Activated naive CD8-positive, alpha-beta T cell (primary cell): Measurements from ENCODE around the gene TUT4.
"Not testable (repeated sequence)": the region's sequence is repeated elsewhere in the genome, so short reads cannot be mapped to it uniquely, and the experiment has no call there.

Source experiments
- H3K27ac Mint-ChIP-seq: one replicate; pipeline ENCODE4 v1.8.0; 2021; ENCODE audit warnings: mixed read lengths
- H3K27me3 Mint-ChIP-seq: one replicate; pipeline ENCODE4 v1.8.0; 2021; ENCODE audit warnings: mixed read lengths
- H3K36me3 Mint-ChIP-seq: one replicate; pipeline ENCODE4 v1.8.0; 2021; ENCODE audit warnings: mixed read lengths
- H3K4me1 Mint-ChIP-seq: one replicate; pipeline ENCODE4 v1.8.0; 2021; ENCODE audit warnings: low read depth, mixed read lengths
- H3K4me3 Mint-ChIP-seq: one replicate; pipeline ENCODE4 v1.8.0; 2021; ENCODE audit warnings: mild to moderate bottlenecking, mixed read lengths
- H3K9me3 Mint-ChIP-seq: one replicate; pipeline ENCODE4 v1.8.0; 2021; ENCODE audit warnings: low read depth, mixed read lengths

TUT4 gene

DNA sequence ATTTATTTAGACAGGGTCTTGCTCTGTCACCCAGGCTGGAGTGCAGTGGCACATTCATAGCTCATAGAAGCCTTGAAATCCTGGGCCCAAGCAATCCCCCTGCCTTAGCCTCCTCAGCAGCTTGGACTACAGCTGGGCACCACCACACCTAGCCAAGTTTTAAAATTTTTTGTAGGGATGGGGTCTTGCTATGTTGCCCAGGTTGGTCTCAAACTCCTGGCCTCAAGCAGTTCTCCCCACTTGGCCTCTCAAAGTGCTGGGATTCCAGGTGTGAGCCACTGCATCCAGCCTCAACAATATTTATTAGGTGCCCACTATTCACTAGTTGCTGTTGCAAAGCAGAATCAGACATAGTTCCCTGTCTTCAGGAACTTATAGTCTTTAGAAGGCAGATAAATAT, 35.1 kb upstream of the TUT4 start:
- no peak overlapping the region for H3K27ac Mint-ChIP-seq
- no peak overlapping the region for H3K4me3 Mint-ChIP-seq
- H3K9me3 Mint-ChIP-seq, result no peaks in the 10 kb centered on the region
- H3K4me1 Mint-ChIP-seq, result no peaks in the 10 kb centered on the region
- no peaks in the 10 kb centered on the region for H3K27me3 Mint-ChIP-seq
- H3K36me3 Mint-ChIP-seq, result peaks cover 3% of the 10 kb centered on the region

DNA sequence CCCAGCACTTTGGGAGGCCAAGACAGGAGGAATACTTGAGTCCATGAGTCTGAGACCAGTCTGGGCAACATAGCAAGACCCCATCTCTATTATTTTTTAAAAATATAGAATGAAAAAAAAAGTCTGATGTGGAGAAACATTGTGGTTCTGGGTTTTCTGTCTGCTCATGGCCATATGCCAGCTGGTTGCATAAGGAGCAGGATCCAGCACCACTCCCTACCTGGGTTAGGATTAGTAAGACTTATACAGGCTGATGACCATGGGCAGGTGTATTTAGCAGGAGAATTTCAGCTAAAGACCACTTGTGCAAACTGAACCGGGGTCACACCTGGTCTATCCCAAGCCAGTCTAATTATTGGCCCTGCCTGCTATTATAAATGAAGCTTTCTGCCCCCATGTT, 32.6 kb upstream of the TUT4 start:
- peaks cover 3% of the 10 kb centered on the region for H3K36me3 Mint-ChIP-seq
- H3K4me1 Mint-ChIP-seq, result no peaks in the 10 kb centered on the region
- H3K4me3 Mint-ChIP-seq, result no peak overlapping the region
- no peaks in the 10 kb centered on the region for H3K9me3 Mint-ChIP-seq
- H3K27me3 Mint-ChIP-seq, result no peaks in the 10 kb centered on the region
- no peak overlapping the region for H3K27ac Mint-ChIP-seq

DNA sequence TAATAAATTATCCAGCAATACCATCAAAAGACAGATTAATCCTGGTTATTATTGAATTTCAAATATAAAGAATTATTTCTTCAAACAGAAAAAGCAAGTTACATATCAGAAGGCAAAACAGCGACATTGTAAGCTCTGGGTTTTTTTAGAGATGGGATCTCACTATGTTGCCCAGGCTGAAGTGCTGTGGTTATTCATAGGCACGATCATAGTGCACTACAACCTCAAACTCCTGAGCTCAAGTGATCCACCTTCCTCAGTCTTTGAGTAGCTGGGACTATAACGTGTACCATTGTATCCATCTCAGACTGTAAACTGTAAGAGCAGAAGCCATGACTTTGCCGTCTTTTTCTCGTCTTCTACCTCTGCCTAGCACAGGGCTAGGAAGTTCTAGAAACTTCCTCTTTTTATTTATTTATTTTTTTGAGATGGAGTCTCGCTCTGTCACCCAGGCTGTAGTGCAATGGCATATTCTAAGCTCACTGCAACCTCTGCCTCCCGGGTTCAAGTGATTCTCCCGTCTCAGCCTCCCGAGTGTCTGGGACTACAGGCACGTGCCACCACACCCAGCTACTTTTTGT, 29.3 kb upstream of the TUT4 start:
- Mint-ChIP-seq H3K4me3 (no peak overlapping the region), H3K4me1 (peaks cover 5% of the 10 kb centered on the region), H3K36me3 (peaks cover 3% of the 10 kb centered on the region), H3K27ac (no peak overlapping the region), H3K9me3 (no peaks in the 10 kb centered on the region), H3K27me3 (no peaks in the 10 kb centered on the region)

GRCh38 chr1:52580283-52580682, 27.4 kb upstream of the TUT4 start:
- H3K27me3 Mint-ChIP-seq, result no peaks in the 10 kb centered on the region
- H3K27ac Mint-ChIP-seq, result no peak overlapping the region
- peaks cover 3% of the 10 kb centered on the region for H3K36me3 Mint-ChIP-seq
- no peak overlapping the region for H3K4me3 Mint-ChIP-seq
- H3K9me3 Mint-ChIP-seq, result no peaks in the 10 kb centered on the region
- peaks cover 5% of the 10 kb centered on the region for H3K4me1 Mint-ChIP-seq

GRCh38 chr1:52579415-52579814, 26.5 kb upstream of the TUT4 start:
- H3K27ac Mint-ChIP-seq, result no peak overlapping the region
- peaks cover 2% of the 10 kb centered on the region for H3K36me3 Mint-ChIP-seq
- H3K9me3 Mint-ChIP-seq, result no peaks in the 10 kb centered on the region
- peaks cover 7% of the 10 kb centered on the region for H3K4me1 Mint-ChIP-seq
- H3K4me3 Mint-ChIP-seq, result no peak overlapping the region
- no peaks in the 10 kb centered on the region for H3K27me3 Mint-ChIP-seq

DNA sequence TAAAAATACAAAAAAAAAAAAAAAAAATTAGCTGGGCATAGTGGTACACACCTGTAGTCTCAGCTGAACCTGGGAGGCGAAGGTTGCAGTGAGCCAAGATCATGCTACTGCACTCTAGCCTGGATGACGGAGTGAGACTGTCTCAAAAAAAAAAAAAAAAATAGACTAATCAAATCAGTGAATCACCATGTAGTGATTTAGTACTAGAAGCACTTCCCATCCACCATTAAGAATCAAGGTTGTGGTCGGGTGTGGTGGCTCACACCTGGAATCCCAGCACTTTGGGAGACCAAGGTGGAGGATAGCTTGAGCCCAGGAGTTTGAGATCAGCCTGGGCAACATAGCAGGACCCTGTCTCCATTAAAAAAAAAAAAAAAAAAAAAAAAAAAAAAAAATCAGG, 25.2 kb upstream of the TUT4 start:
- not testable (repeated sequence) for H3K4me1 Mint-ChIP-seq, H3K36me3 Mint-ChIP-seq, H3K27me3 Mint-ChIP-seq, H3K9me3 Mint-ChIP-seq, H3K4me3 Mint-ChIP-seq, H3K27ac Mint-ChIP-seq

- Mint-ChIP-seq H3K4me3 (no peak overlapping the region), H3K4me1 (peaks cover 9% of the 10 kb centered on the region), H3K36me3 (no peaks in the 10 kb centered on the region), H3K27ac (no peak overlapping the region), H3K27me3 (no peaks in the 10 kb centered on the region), H3K9me3 (no peaks in the 10 kb centered on the region)
Measured at GRCh38 chr1:52576074-52576473, 23.2 kb upstream of the TUT4 start.

DNA sequence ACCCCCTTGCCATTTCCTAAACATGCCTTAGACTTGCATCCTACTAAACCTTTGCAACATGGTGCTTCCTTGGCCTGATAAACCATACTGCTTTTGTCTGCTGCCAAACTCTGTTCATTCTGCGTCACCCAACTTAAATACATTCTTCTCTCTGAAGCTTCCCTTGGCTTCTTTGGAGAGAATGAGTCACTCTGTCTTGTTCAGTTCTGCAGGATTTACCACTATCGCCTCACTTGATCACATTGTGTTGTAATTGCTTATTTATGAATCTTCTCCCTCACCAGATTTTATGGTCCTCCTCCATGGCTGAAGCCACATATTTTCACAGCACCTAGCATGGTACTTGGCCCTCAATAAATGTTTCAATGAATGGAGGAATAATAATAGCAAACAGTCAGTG, 21.7 kb upstream of the TUT4 start:
- Mint-ChIP-seq H3K27ac (no peak overlapping the region), H3K27me3 (no peaks in the 10 kb centered on the region), H3K36me3 (no peaks in the 10 kb centered on the region), H3K9me3 (no peaks in the 10 kb centered on the region), H3K4me3 (no peak overlapping the region), H3K4me1 (peaks cover 11% of the 10 kb centered on the region)

DNA sequence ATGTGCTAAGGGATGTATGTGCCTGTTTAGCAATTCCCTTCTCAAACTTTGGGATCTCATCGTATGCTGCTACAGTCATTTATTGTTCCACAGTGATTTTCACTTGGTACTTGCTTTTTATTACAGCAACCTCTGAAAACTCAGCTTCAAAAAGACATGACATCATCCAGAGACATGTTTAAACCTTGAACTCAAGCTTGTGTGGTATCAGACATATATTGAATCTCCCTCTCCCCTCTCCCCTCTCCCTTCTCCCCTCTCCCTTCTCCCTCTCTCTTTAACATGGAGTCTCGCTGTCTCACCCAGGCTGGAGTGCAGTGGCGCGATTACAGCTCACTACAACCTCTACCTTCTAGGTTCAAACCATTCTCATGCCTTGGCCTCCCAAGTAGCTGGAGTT, 19.5 kb upstream of the TUT4 start:
- Mint-ChIP-seq H3K27me3 (no peaks in the 10 kb centered on the region), H3K9me3 (no peaks in the 10 kb centered on the region), H3K4me1 (peaks cover 21% of the 10 kb centered on the region), H3K36me3 (no peaks in the 10 kb centered on the region), H3K27ac (no peak overlapping the region), H3K4me3 (no peak overlapping the region)

DNA sequence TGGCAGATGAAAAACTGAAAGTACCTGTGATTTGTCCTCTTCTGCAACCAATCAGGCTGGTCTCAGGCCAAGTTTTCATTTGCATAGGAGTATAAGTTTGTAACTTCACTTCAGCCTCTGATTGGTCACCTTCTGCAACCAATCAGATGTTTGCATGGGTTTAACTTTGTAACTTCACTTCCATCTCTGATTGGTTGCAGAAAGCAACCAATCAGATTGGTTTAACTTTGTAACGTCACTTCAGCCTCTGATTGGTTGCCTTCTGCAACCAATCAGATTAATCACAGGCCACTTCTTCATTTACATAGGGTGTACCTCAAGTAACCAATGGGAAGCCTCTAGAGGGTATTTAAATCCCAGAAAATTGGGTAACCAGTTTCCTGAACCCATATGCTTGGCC, 18.9 kb upstream of the TUT4 start:
- H3K36me3 Mint-ChIP-seq, result no peaks in the 10 kb centered on the region
- H3K9me3 Mint-ChIP-seq, result no peaks in the 10 kb centered on the region
- H3K4me3 Mint-ChIP-seq, result no peak overlapping the region
- H3K4me1 Mint-ChIP-seq, result peaks cover 21% of the 10 kb centered on the region
- H3K27me3 Mint-ChIP-seq, result no peaks in the 10 kb centered on the region
- no peak overlapping the region for H3K27ac Mint-ChIP-seq

GRCh38 chr1:52569449-52570210, 16.7 kb upstream of the TUT4 start:
- no peaks in the 10 kb centered on the region for H3K27me3 Mint-ChIP-seq
- H3K27ac Mint-ChIP-seq, result peak overlapping the region; percentile 13
- no peaks in the 10 kb centered on the region for H3K9me3 Mint-ChIP-seq
- H3K36me3 Mint-ChIP-seq, result no peaks in the 10 kb centered on the region
- H3K4me3 Mint-ChIP-seq, result no peak overlapping the region
- H3K4me1 Mint-ChIP-seq, result peaks cover 21% of the 10 kb centered on the region

DNA sequence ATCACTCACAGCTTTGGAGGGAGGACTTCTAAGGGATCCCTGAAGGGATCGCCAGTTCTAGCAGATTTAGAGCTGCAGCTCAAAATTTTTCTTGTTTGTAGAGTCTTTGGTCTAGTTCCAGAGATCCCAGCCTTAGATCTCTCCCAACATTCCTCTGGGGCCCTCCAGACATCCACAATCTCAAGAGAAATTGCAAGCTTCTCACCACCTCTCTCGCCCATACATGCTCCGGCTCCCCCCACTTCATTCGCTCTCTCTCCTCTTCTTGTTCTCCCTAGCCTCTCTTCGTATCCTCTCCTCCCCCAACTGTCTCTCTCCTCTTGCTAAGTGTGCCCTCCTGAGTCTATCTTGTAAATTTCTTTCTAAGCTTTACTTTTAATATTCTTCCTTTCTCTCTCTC, 15.1 kb upstream of the TUT4 start:
- Mint-ChIP-seq H3K9me3 (no peaks in the 10 kb centered on the region), H3K4me1 (peaks cover 19% of the 10 kb centered on the region), H3K27ac (no peak overlapping the region), H3K27me3 (no peaks in the 10 kb centered on the region), H3K4me3 (no peak overlapping the region), H3K36me3 (no peaks in the 10 kb centered on the region)

DNA sequence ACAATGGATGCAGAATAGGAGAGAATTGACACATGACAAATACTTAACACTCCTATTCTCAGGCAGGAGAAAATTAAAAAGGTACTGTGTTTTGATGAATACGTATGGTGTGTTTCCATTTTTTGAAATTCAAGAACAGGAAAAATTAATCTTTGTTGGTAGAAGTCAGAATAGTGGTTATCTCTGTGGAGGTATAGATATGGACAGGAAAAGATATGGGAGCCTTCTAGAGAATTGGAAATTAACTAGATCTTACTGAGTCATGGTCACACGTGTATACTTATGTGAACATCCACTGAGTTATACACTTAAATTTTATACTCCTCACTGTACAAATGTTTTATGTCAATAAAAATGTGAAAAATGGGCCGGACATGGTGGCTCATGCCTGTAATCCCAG, 9.9 kb upstream of the TUT4 start:
- peaks cover 4% of the 10 kb centered on the region for H3K36me3 Mint-ChIP-seq
- no peak overlapping the region for H3K4me3 Mint-ChIP-seq
- H3K27me3 Mint-ChIP-seq, result no peaks in the 10 kb centered on the region
- H3K4me1 Mint-ChIP-seq, result peaks cover under 1% of the 10 kb centered on the region
- no peaks in the 10 kb centered on the region for H3K9me3 Mint-ChIP-seq
- H3K27ac Mint-ChIP-seq, result no peak overlapping the region

DNA sequence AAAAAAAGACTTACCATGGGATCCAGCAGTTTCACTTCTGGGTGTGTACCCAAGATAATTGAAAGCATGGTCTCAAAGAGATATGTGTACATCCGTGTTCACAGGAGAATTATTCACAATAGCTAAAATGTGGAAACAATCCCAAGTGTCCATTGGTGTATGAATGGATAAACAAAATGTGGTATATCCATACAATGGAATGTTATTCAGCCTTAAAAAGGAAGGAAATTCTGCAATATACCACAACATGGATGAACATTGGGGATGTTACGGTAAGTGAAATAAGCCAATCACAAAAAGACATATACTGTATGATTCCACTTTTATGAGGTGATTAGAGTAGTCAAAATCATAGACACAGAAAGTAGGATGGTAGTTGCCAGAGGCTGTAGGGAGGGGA, 7.0 kb upstream of the TUT4 start:
- no peak overlapping the region for H3K27ac Mint-ChIP-seq
- H3K9me3 Mint-ChIP-seq, result no peaks in the 10 kb centered on the region
- H3K4me1 Mint-ChIP-seq, result peaks cover 3% of the 10 kb centered on the region

DNA sequence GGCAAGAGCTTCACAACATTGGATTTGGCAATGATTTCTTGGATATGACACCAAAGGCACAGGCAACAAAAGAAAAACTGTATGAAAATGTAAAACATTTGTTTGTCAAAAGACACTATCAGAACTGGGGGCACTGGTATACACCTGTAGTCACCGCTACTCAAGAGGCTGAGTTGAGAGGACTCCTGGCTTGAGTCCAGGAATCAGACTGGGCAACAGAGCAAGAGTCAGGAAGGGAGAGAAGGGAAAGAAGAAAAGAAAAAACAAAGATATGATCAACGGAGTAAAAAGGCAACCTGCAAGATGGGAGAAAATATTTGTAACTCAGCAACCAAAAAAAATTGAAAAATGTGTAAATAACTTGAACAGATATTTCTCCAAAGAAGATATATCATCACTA, 6.0 kb upstream of the TUT4 start:
- no peaks in the 10 kb centered on the region for H3K27me3 Mint-ChIP-seq
- no peak overlapping the region for H3K27ac Mint-ChIP-seq
- H3K9me3 Mint-ChIP-seq, result no peaks in the 10 kb centered on the region
- peaks cover 4% of the 10 kb centered on the region for H3K36me3 Mint-ChIP-seq
- peaks cover 13% of the 10 kb centered on the region for H3K4me1 Mint-ChIP-seq
- no peak overlapping the region for H3K4me3 Mint-ChIP-seq

More for the DNA sequence above, 7.0 kb upstream of the TUT4 start:
- peaks cover 4% of the 10 kb centered on the region for H3K36me3 Mint-ChIP-seq
- no peak overlapping the region for H3K4me3 Mint-ChIP-seq
- H3K27me3 Mint-ChIP-seq, result no peaks in the 10 kb centered on the region
